B cell (primary cell): ENCODE data around the gene BLVRB. TPM values are rescaled to one million over a fixed set of nuclear protein-coding genes. Genes with fewer than 3 reads are reported as not detected.
"Not testable (repeated sequence)": the region's sequence is repeated elsewhere in the genome, so short reads cannot be mapped to it uniquely, and the experiment has no call there.

Experiments
- ATAC-seq: fragments of 200-7000 bp; cut with Tn5 transposase; one replicate; pipeline ENCODE4 v1.10.0; 2021; ENCODE audit warnings: low read depth, mild to moderate bottlenecking, moderate number of reproducible peaks, moderate library complexity
- CTCF ChIA-PET: fragments of 350-600 bp; sonication (Branson Sonifier 250); formaldehyde crosslinking; loops from one replicate; lab custom pipeline; 2021; ENCODE audit warnings: antibody characterized with exemption, inconsistent platforms; lab: Charles Lee
- POLR2A ChIA-PET: fragments of 350-600 bp; sonication (Branson Sonifier 250); formaldehyde crosslinking; loops from one replicate; lab custom pipeline; 2021; ENCODE audit warnings: antibody characterized with exemption; lab: Charles Lee
- DNase-seq: peaks from one replicate; pipeline ENCODE4 v3.0.0; 2013
- H2AFZ ChIP-seq: 2 replicates; pipeline ENCODE4 v1.6.1; 2012; ENCODE audit warnings: mild to moderate bottlenecking, low read depth, low read length; ENCODE audit not compliant: insufficient read depth, poor library complexity, severe bottlenecking
- H3K27ac ChIP-seq, 2 donors: 1 replicate in 1 of 2; 2 replicates in 1 of 2; pipeline ENCODE4 v1.5.1; 2012 to 2013; ENCODE audit warnings: low read length in 2 of 2, mild to moderate bottlenecking in 2 of 2, moderate library complexity in 1 of 2
- H3K27me3 ChIP-seq, 4 experiments: fragments of 200-600 bp in 1 of 4; sonication (generic) in 1 of 4; replicated peaks in 1 of 4; 1 replicate in 2 of 4; 2 replicates in 2 of 4; pipeline versions ENCODE4 v1.6.1 to v1.7.0; 2013 to 2016; ENCODE audit warnings: low read length in 3 of 4, mild to moderate bottlenecking in 2 of 4, mixed read lengths in 1 of 4, moderate library complexity in 1 of 4; ENCODE audit not compliant: insufficient read depth in 4 of 4, control insufficient read depth in 3 of 4; ENCODE audit errors: control extremely low read depth in 1 of 4
- H3K36me3 ChIP-seq, 2 experiments: replicated peaks in 1 of 2; 1 replicate in 1 of 2; 2 replicates in 1 of 2; pipeline versions ENCODE4 v1.6.1 to v1.7.1; 2013; ENCODE audit warnings: low read length in 1 of 2; ENCODE audit not compliant: insufficient read depth in 2 of 2, control insufficient read depth in 1 of 2; ENCODE audit errors: control extremely low read depth in 1 of 2, extremely low read depth in 1 of 2
- H3K4me1 ChIP-seq, 2 donors: fragments of 200-600 bp in 1 of 2; sonication (generic) in 1 of 2; 1 replicate in 1 of 2; 2 replicates in 1 of 2; pipeline versions ENCODE4 v1.5.1 to v1.6.1; 2013 to 2017; ENCODE audit warnings: low read length in 2 of 2; ENCODE audit not compliant: control insufficient read depth in 2 of 2, insufficient read depth in 2 of 2
- H3K4me2 ChIP-seq: replicated peaks from 2 replicates; pipeline ENCODE3; 2012; ENCODE audit warnings: mild to moderate bottlenecking, low read depth, low read length; ENCODE audit not compliant: poor library complexity, severe bottlenecking
- H3K4me3 ChIP-seq, 5 experiments: fragments of 200-600 bp in 1 of 5; sonication (generic) in 1 of 5; 1 replicate in 3 of 5; 2 replicates in 2 of 5; pipeline versions ENCODE4 v1.5.1 to v1.7.0; 2011 to 2016; ENCODE audit warnings: low read length in 4 of 5, mild to moderate bottlenecking in 4 of 5, low read depth in 2 of 5, control low read depth in 1 of 5, moderate library complexity in 1 of 5; ENCODE audit not compliant: insufficient read depth in 1 of 5; ENCODE audit errors: control extremely low read depth in 1 of 5, extremely low read depth in 1 of 5
- H3K79me2 ChIP-seq: fragments of 200-600 bp; sonication (generic); one replicate; pipeline ENCODE4 v1.6.0; 2016; ENCODE audit warnings: low read length; ENCODE audit not compliant: control insufficient read depth, insufficient read depth
- H3K9ac ChIP-seq: fragments of 200-600 bp; sonication (generic); 2 replicates; pipeline ENCODE4 v1.6.1; 2017; ENCODE audit warnings: mild to moderate bottlenecking, low read length, moderate library complexity
- H3K9me3 ChIP-seq, 3 donors: one replicate each; pipeline versions ENCODE4 v1.6.1 to v1.7.1; 2013; ENCODE audit warnings: low read length in 2 of 3; ENCODE audit not compliant: control insufficient read depth in 2 of 3, insufficient read depth in 1 of 3; ENCODE audit errors: control extremely low read depth in 1 of 3
- H4K20me1 ChIP-seq: 2 replicates; pipeline ENCODE4 v1.6.0; 2012; ENCODE audit warnings: mild to moderate bottlenecking, low read length; ENCODE audit not compliant: insufficient read depth, control insufficient read depth, poor library complexity, severe bottlenecking
- H3K27ac Mint-ChIP-seq: one replicate; pipeline ENCODE4 v1.8.0; 2021; ENCODE audit warnings: mixed read lengths
- H3K27me3 Mint-ChIP-seq: one replicate; pipeline ENCODE4 v1.8.0; 2021; ENCODE audit warnings: mixed read lengths
- H3K4me1 Mint-ChIP-seq: one replicate; pipeline ENCODE4 v1.8.0; 2021; ENCODE audit warnings: mixed read lengths
- H3K4me3 Mint-ChIP-seq: one replicate; pipeline ENCODE4 v1.8.0; 2021; ENCODE audit warnings: mixed read lengths
- H3K9me3 Mint-ChIP-seq: one replicate; pipeline ENCODE4 v1.8.0; 2022; ENCODE audit warnings: mixed read lengths; ENCODE audit not compliant: insufficient read depth
- EZH2 ChIP-seq: IDR thresholded peaks from 2 replicates; pipeline ENCODE4 v1.6.1; 2012; ENCODE audit warnings: borderline replicate concordance, low read depth, mild to moderate bottlenecking, moderate library complexity, low read length; ENCODE audit not compliant: insufficient read depth, poor library complexity, severe bottlenecking
- WGBS: methylation state at CpG from one replicate; pipeline ENCODE4 v1.1.5; 2013; ENCODE audit warnings: missing lambda C conversion rate; ENCODE audit not compliant: insufficient coverage; 5-methylcytosine and 5-hydroxymethylcytosine counted together
- intact Hi-C: fragments of 100-400 bp; cut with micrococcal nuclease; formaldehyde crosslinking; loops from one replicate; pipeline ENCODE4 v1.10.0; 2022
- polyA plus RNA-seq: library from polyadenylated mRNA; depleted of rRNA; stranded (reverse); fragments of >200 nt; gene quantifications from 2 replicates; pipeline ENCODE4 v1.2.3, GENCODE V29; 2012
- total RNA-seq, 2 donors: library from RNA; stranded (reverse); fragments of 120-200 nt in 1 of 2; gene quantifications; 1 replicate in 1 of 2; 2 replicates in 1 of 2; pipeline versions ENCODE4 v1.2.3 to v1.2.4, GENCODE V29; 2013 to 2022
- TF ChIP-seq, protein P1 (sequence below): fragments of 200-600 bp; IDR thresholded peaks from one replicate; pipeline ENCODE4 v1.8.0; 2022; ENCODE audit warnings: antibody characterized with exemption, mild to moderate bottlenecking

The BLVRB gene
- total and polyA plus RNA-seq, 2 donors (not counting 1 experiment from before 2014, with no cell fraction given), result 14.2 to 23.2 TPM

DNA sequence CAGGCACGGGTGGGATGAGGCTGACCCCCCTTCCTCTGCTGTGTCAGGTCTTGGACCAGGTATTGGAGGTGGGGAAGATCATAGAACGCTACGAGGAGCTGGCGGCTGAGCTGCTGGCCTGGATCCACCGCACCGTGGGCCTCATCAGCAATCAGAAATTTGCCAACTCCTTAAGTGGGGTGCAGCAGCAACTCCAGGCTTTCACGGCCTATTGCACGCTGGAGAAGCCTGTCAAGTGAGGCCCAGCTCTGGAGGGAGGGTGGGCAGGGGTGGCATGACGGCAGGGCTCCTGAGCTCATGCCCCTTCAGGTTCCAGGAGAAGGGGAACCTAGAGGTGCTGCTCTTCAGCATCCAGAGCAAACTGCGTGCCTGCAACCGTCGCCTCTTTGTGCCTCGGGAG lies 36.5 kb upstream of the BLVRB start:
- no peaks in the 10 kb centered on the region for H3K4me1 ChIP-seq
- no peak overlapping the region for H3K4me2 ChIP-seq
- peaks cover 0 to 4% (median 0%) of the 10 kb centered on the region in 3 donors for H3K9me3 ChIP-seq
- TF ChIP-seq EZH2, result no peak
- TF ChIP-seq, protein P1, sequence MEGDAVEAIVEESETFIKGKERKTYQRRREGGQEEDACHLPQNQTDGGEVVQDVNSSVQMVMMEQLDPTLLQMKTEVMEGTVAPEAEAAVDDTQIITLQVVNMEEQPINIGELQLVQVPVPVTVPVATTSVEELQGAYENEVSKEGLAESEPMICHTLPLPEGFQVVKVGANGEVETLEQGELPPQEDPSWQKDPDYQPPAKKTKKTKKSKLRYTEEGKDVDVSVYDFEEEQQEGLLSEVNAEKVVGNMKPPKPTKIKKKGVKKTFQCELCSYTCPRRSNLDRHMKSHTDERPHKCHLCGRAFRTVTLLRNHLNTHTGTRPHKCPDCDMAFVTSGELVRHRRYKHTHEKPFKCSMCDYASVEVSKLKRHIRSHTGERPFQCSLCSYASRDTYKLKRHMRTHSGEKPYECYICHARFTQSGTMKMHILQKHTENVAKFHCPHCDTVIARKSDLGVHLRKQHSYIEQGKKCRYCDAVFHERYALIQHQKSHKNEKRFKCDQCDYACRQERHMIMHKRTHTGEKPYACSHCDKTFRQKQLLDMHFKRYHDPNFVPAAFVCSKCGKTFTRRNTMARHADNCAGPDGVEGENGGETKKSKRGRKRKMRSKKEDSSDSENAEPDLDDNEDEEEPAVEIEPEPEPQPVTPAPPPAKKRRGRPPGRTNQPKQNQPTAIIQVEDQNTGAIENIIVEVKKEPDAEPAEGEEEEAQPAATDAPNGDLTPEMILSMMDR, result no peak
- Mint-ChIP-seq H3K4me1 (no peaks in the 10 kb centered on the region), H3K9me3 (no peaks in the 10 kb centered on the region), H3K27me3 (peaks cover 32% of the 10 kb centered on the region), H3K27ac (no peak overlapping the region), H3K4me3 (no peak overlapping the region)
- H3K27ac ChIP-seq, result no peak overlapping the region
- ATAC-seq (no peak), DNase-seq (no peak)
- no peaks in the 10 kb centered on the region for H3K79me2 ChIP-seq
- CTCF ChIA-PET, result no interaction called here
- no peaks in the 10 kb centered on the region for H4K20me1 ChIP-seq
- WGBS, result 93% methylated on average over 11 of the region's 13 CpGs
- peaks cover 0 to 16% (median 2%) of the 10 kb centered on the region in 4 experiments for H3K27me3 ChIP-seq
- no peak overlapping the region for H3K9ac ChIP-seq
- no peak overlapping the region for H2AFZ ChIP-seq
- intact Hi-C loops, result no loop called here
- POLR2A ChIA-PET, result no interaction called here
- H3K4me3 ChIP-seq, result no peak overlapping the region
- no peaks in the 10 kb centered on the region for H3K36me3 ChIP-seq

DNA sequence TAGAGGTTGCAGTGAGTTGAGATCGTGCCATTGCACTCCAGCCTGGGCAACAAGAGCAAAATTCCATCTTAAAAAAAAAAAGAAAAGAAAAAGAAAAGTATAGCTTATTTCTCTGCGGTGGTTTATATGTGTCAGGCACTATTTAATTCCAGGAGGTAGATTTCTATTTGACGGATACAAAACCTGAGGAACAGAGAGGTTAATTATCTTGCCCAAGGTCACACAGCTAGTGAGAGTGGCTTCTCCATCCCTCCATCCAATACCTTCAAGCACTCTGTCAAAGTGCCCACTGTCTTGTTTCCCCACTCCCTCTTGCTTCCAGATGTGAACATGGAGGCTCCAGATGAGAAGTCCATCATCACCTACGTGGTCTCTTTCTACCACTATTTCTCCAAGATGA lies 36.1 kb upstream of the BLVRB start:
- Histone ChIP-seq H3K27ac (no peak overlapping the region), H3K27me3 (peaks cover 0 to 13% (median 2%) of the 10 kb centered on the region in 4 experiments), H3K4me3 (no peak overlapping the region), H2AFZ (no peak overlapping the region), H3K79me2 (no peaks in the 10 kb centered on the region), H3K36me3 (no peaks in the 10 kb centered on the region), H3K9me3 (peaks cover 0 to 3% (median 0%) of the 10 kb centered on the region in 3 donors), H4K20me1 (no peaks in the 10 kb centered on the region), H3K4me1 (no peaks in the 10 kb centered on the region), H3K9ac (no peak overlapping the region), H3K4me2 (no peak overlapping the region)
- TF ChIP-seq, protein P1, result no peak
- TF ChIP-seq EZH2, result no peak
- POLR2A ChIA-PET, result no interaction called here
- H3K9me3 Mint-ChIP-seq, result no peaks in the 10 kb centered on the region
- ATAC-seq (no peak), DNase-seq (no peak)
- H3K27ac Mint-ChIP-seq, result no peak overlapping the region
- WGBS, result no CpG with 5 or more reads among the region's 4 CpGs
- peaks cover 32% of the 10 kb centered on the region for H3K27me3 Mint-ChIP-seq
- intact Hi-C loops, result no loop called here
- no peak overlapping the region for H3K4me3 Mint-ChIP-seq
- CTCF ChIA-PET, result no interaction called here
- H3K4me1 Mint-ChIP-seq, result no peaks in the 10 kb centered on the region

DNA sequence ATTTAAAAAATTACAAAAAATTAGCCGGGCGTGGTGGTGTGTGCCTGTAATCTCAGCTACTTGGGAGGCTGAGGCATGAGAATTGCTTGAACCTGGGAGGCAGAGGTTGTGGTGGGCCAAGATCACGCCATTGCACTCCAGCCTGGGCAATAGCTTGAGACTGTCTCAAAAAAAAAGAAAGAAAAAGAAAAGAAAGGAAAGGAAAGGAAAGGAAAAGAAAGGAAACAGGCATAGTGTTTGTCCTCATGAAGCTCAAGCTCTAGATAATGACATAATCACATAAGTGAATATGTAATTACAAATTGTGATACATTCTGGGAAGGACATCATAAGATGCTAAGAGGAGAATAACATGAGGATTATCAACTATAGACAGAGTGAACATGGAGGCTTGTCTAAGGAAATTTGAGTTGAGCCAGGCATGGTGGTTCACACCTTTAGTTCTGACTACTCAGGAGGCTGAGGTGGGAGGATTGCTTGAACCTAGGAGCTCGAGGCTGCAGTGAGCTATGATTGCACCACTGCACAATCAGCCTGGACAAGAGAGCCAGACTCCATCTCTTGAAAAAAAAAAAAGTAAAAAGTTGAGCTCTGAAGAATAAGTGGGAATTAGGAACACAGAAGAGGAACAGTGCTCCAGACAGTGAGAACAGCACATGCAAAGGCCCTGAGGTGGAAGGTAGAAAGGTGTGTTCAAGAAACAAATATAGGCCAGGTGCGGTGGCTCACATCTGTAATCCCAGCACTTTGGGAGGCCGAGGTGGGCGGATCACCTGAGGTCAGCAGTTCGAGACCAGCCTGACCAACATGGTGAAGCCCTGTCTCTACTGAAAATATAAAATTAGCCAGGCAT lies 35.4 kb upstream of the BLVRB start:
- H3K79me2 ChIP-seq, H3K9me3 Mint-ChIP-seq, H3K4me3 ChIP-seq, H3K4me1 ChIP-seq, H3K9me3 ChIP-seq, H3K4me3 Mint-ChIP-seq, H3K27ac ChIP-seq, H2AFZ ChIP-seq, CTCF ChIA-PET, H3K27ac Mint-ChIP-seq, H3K9ac ChIP-seq, H4K20me1 ChIP-seq, H3K4me1 Mint-ChIP-seq, DNase-seq, ATAC-seq, H3K36me3 ChIP-seq, H3K4me2 ChIP-seq, intact Hi-C loops: not testable (repeated sequence)
- 75% methylated on average over 6 of the region's 8 CpGs for WGBS
- H3K27me3 Mint-ChIP-seq, result peaks cover 30% of the 10 kb centered on the region
- H3K27me3 ChIP-seq, result peaks cover 0 to 13% (median 2%) of the 10 kb centered on the region in 4 experiments
- POLR2A ChIA-PET, result interaction anchor here (0.7 kb wide), 1 partner anchor 25 kb away, joined by 3 read pairs; no protein-coding TSS in a partner anchor
